HEK293 (cell line): ENCODE results near the gene ZNF503.

Experiments
- CTCF ChIA-PET: fragments of 350-600 bp; formaldehyde crosslinking; extraction: SDS; loops from one replicate; lab custom pipeline; 2021; ENCODE audit warnings: antibody characterized with exemption; lab: Yijun Ruan, JAX
- POLR2A ChIA-PET: fragments of 300-600 bp; formaldehyde crosslinking; extraction: SDS; loops from one replicate; lab custom pipeline; 2020; ENCODE audit warnings: antibody characterized with exemption, inconsistent platforms; lab: Yijun Ruan, JAX
- H3K27ac ChIP-seq: fragments of 200-500 bp; sonication (Bioruptor generic); 2 replicates; pipeline ENCODE4 v1.5.1; 2014; ENCODE audit warnings: low read depth, low read length, control low read depth, inconsistent platforms; ENCODE audit errors: extremely low read depth
- H3K36me3 ChIP-seq, 2 experiments: fragments of 200-500 bp in 1 of 2; sonication (Bioruptor generic) in 1 of 2; 1 replicate in 1 of 2; 2 replicates in 1 of 2; pipeline ENCODE4 v1.5.1; 2014 to 2017; ENCODE audit warnings: inconsistent platforms in 2 of 2, low read length in 2 of 2; ENCODE audit not compliant: control insufficient read depth in 2 of 2, insufficient read depth in 1 of 2
- H3K4me1 ChIP-seq: fragments of 200-500 bp; sonication (Bioruptor generic); 2 replicates; pipeline ENCODE4 v1.5.1; 2014; ENCODE audit warnings: mild to moderate bottlenecking, low read length, inconsistent platforms; ENCODE audit not compliant: control insufficient read depth, insufficient read depth
- H3K4me3 ChIP-seq: 2 replicates; pipeline ENCODE4 v1.5.1; 2011; ENCODE audit warnings: low read depth, mild to moderate bottlenecking, control low read depth, low read length, moderate library complexity
- H3K9me3 ChIP-seq: fragments of 200-500 bp; sonication (Bioruptor generic); 2 replicates; pipeline ENCODE4 v1.5.1; 2014; ENCODE audit warnings: low read depth, low read length, inconsistent platforms; ENCODE audit not compliant: control insufficient read depth, insufficient read depth
- CTCF ChIP-seq: fragments of 450-650 bp; formaldehyde crosslinking; IDR thresholded peaks from 2 replicates; pipeline ENCODE4 v1.5.1; 2016; ENCODE audit warnings: missing biosample characterization, missing genetic modification characterization
- FEZF1 ChIP-seq: fragments of 450-650 bp; formaldehyde crosslinking; IDR thresholded peaks from 2 replicates; pipeline ENCODE4 v1.5.1; 2016; ENCODE audit warnings: missing biosample characterization, missing genetic modification characterization
- GLIS1 ChIP-seq: fragments of 450-650 bp; formaldehyde crosslinking; IDR thresholded peaks from 2 replicates; pipeline ENCODE4 v1.5.1; 2016; ENCODE audit warnings: missing biosample characterization, missing genetic modification characterization
- ZNF10 ChIP-seq: fragments of 450-650 bp; formaldehyde crosslinking; IDR thresholded peaks from 2 replicates; pipeline ENCODE4 v1.5.1; 2017; ENCODE audit warnings: missing biosample characterization, missing genetic modification characterization
- ZNF24 ChIP-seq: fragments of 450-650 bp; formaldehyde crosslinking; IDR thresholded peaks from 2 replicates; pipeline ENCODE4 v1.5.1; 2016; ENCODE audit warnings: missing biosample characterization, missing genetic modification characterization
- ZNF248 ChIP-seq: fragments of 450-650 bp; formaldehyde crosslinking; IDR thresholded peaks from 2 replicates; pipeline ENCODE4 v1.5.1; 2017; ENCODE audit warnings: missing biosample characterization, missing genetic modification characterization
- ZNF280D ChIP-seq: fragments of 450-650 bp; formaldehyde crosslinking; IDR thresholded peaks from 2 replicates; pipeline ENCODE4 v1.5.1; 2016; ENCODE audit warnings: missing biosample characterization, missing genetic modification characterization
- ZNF37A ChIP-seq: fragments of 450-650 bp; IDR thresholded peaks from 2 replicates; pipeline ENCODE4 v1.5.1; 2018; ENCODE audit warnings: missing biosample characterization, missing genetic modification characterization
- ZNF433 ChIP-seq: fragments of 450-650 bp; formaldehyde crosslinking; IDR thresholded peaks from 2 replicates; pipeline ENCODE4 v1.5.1; 2016; ENCODE audit warnings: missing biosample characterization, missing genetic modification characterization, low read depth
- ZNF571 ChIP-seq: fragments of 450-650 bp; formaldehyde crosslinking; IDR thresholded peaks from 2 replicates; pipeline ENCODE4 v1.5.0; 2017; ENCODE audit warnings: missing biosample characterization, missing genetic modification characterization
- ZNF639 ChIP-seq: fragments of 450-650 bp; formaldehyde crosslinking; IDR thresholded peaks from 2 replicates; pipeline ENCODE4 v1.5.1; 2016; ENCODE audit warnings: missing biosample characterization, missing genetic modification characterization
- ZNF645 ChIP-seq: fragments of 450-650 bp; formaldehyde crosslinking; IDR thresholded peaks from 2 replicates; pipeline ENCODE4; 2016; ENCODE audit warnings: missing biosample characterization, missing genetic modification characterization
- ZNF654 ChIP-seq: fragments of 450-650 bp; formaldehyde crosslinking; IDR thresholded peaks from 2 replicates; pipeline ENCODE4 v1.5.1; 2016; ENCODE audit warnings: low read depth, missing biosample characterization, missing genetic modification characterization
- ZNF664 ChIP-seq: fragments of 450-650 bp; formaldehyde crosslinking; IDR thresholded peaks from 2 replicates; pipeline ENCODE4 v1.5.1; 2016; ENCODE audit warnings: missing biosample characterization, missing genetic modification characterization
- ZNF776 ChIP-seq: fragments of 450-650 bp; formaldehyde crosslinking; IDR thresholded peaks from 2 replicates; pipeline ENCODE4 v1.5.0; 2017; ENCODE audit warnings: missing biosample characterization, missing genetic modification characterization, borderline replicate concordance
- ZNF777 ChIP-seq: fragments of 450-650 bp; formaldehyde crosslinking; IDR thresholded peaks from 2 replicates; pipeline ENCODE4 v1.5.1; 2017; ENCODE audit warnings: missing biosample characterization, missing genetic modification characterization, borderline replicate concordance
- ZSCAN5A ChIP-seq: fragments of 450-650 bp; formaldehyde crosslinking; IDR thresholded peaks from 2 replicates; pipeline ENCODE4 v1.5.1; 2016; ENCODE audit warnings: missing biosample characterization, missing genetic modification characterization

Gene ZNF503

GRCh38 chr10:75441682-75442081 lies 40.1 kb upstream of the ZNF503 start:
- Histone ChIP-seq H3K36me3 (no peaks in the 10 kb centered on the region), H3K4me3 (no peak overlapping the region), H3K4me1 (no peaks in the 10 kb centered on the region), H3K9me3 (no peaks in the 10 kb centered on the region), H3K27ac (no peak overlapping the region)
- POLR2A ChIA-PET: interaction anchor here (1.0 kb wide), 1 partner anchor 40 kb away, joined by 3 read pairs; no protein-coding TSS in a partner anchor
- TF ChIP-seq ZNF777 (tag by site-specific recombination): no peak
- no peak for TF ChIP-seq ZNF654 (tag by site-specific recombination)
- no peak for TF ChIP-seq ZNF10 (tag by site-specific recombination)
- TF ChIP-seq ZNF433 (tag by site-specific recombination): no peak
- TF ChIP-seq ZNF776 (tag by site-specific recombination): no peak
- TF ChIP-seq ZNF280D (tag by site-specific recombination): no peak
- no peak for TF ChIP-seq ZNF37A (tag by site-specific recombination)
- no peak for TF ChIP-seq CTCF
- no peak for TF ChIP-seq ZNF645
- TF ChIP-seq ZNF248 (tag by site-specific recombination): no peak
- TF ChIP-seq ZSCAN5A (tag by site-specific recombination): no peak
- no peak for TF ChIP-seq FEZF1 (tag by site-specific recombination)
- no peak for TF ChIP-seq ZNF664
- TF ChIP-seq GLIS1 (tag by site-specific recombination): no peak
- TF ChIP-seq ZNF639 (tag by site-specific recombination): no peak
- CTCF ChIA-PET: interaction anchor here (0.5 kb wide), 1 partner anchor 44 kb away, joined by 3 read pairs; no protein-coding TSS in a partner anchor

- ChIA-PET CTCF (no interaction called here), POLR2A (no interaction called here)
- no peak overlapping the region for H3K4me3 ChIP-seq
- H3K27ac ChIP-seq: no peak overlapping the region
- H3K36me3 ChIP-seq: no peaks in the 10 kb centered on the region
- TF ChIP-seq ZNF571 (tag by site-specific recombination) (no peak), ZNF433 (tag by site-specific recombination) (no peak), ZNF24 (tag by site-specific recombination) (no peak)
- TF ChIP-seq, all 188 proteins: peak for 0
- no peaks in the 10 kb centered on the region for H3K4me1 ChIP-seq
- H3K9me3 ChIP-seq: no peaks in the 10 kb centered on the region
These were observed 39.6 kb upstream of the ZNF503 start for GRCh38 chr10:75441196-75441595.
